Activated CD4-positive, alpha-beta T cell treated with anti-CD3 and anti-CD28 coated beads, Interleukin-2, amount 50 U/mL, for 48 hours (primary cell): ENCODE data around the gene MED1.
"Not testable (repeated sequence)": the region's sequence is repeated elsewhere in the genome, so short reads cannot be mapped to it uniquely, and the experiment has no call there.

Experiments used
- DNase-seq, 2 experiments: peaks; one replicate each; pipeline ENCODE4 v3.0.0-alpha.2; 2020

Gene MED1

DNA sequence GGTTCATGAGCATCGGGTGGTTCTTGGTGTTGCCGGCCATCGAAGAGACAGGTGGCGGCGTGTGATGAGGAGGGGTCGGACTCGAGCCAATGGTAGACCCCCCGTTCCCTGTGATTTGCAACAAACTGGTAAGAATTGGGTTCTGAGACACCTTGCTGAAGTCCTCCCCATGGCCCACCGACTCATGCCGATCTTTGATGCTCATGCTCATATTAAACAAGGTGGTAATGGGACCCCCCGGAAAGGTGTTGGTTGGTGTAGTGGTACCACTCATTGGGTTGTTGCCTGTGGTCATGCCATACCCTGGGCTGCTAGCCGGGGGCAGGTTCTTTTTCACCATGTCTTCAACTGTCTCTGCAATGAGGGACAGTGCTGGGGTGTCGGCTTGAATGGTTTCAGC is 40.8 kb downstream of the MED1 start:
- no peak for DNase-seq

DNA sequence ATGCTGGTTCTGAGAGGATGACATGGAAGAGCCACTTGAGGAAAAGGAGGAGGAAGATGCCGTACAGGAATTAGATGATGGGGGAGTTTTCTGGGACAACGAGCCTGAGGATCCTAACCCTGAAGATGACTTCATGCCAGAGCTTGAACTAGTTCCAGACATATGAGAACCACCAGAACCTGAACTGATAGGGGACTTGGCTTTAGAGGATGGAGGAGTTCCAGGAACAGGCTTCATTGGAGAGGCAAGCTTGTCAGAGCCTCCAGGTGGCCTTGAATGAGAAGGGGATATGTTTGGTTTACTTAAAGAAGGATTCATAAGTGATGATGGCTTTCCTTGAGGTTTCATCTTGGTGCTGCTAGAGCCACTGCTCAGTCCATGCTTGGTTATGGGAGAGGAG is 42.7 kb downstream of the MED1 start:
- no peak for DNase-seq

DNA sequence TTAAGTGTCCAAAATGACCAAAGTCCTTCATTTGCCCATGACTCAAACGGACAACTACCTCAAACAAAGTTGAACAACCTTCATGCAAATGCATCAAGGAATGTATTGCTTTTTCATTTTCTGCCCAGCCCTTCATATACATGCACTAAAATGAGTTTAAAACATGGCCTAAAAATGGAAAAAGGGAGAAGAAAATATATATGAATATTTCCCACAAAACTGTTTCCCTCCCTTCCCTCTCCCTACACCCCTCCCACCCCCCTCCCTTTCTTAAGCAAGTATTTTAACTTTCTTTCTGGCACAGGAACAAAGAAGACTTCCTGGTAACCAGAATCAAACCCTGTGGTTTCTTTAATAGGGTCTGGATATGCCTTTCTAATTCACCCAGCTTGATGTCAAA is 44.1 kb downstream of the MED1 start:
- no peak for DNase-seq

DNA sequence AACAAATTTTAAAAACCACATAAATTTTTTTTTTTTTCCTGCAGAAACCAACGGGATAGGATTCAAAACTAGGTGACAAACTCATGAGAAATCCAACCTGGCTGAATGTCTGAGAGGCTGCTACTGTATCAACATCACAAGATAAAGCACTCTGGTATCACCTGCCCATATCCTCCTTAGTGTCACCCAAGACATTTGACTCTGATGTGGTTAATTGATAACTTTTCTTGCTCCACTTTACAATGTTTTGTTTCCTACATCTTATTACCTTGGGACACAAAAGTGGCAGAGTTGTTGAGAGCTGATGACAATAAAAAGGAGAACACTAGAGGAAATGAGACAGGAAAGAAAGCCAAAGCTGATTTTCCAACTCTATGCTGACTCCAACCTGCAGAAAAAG is 45.6 kb downstream of the MED1 start:
- no peak for DNase-seq

DNA sequence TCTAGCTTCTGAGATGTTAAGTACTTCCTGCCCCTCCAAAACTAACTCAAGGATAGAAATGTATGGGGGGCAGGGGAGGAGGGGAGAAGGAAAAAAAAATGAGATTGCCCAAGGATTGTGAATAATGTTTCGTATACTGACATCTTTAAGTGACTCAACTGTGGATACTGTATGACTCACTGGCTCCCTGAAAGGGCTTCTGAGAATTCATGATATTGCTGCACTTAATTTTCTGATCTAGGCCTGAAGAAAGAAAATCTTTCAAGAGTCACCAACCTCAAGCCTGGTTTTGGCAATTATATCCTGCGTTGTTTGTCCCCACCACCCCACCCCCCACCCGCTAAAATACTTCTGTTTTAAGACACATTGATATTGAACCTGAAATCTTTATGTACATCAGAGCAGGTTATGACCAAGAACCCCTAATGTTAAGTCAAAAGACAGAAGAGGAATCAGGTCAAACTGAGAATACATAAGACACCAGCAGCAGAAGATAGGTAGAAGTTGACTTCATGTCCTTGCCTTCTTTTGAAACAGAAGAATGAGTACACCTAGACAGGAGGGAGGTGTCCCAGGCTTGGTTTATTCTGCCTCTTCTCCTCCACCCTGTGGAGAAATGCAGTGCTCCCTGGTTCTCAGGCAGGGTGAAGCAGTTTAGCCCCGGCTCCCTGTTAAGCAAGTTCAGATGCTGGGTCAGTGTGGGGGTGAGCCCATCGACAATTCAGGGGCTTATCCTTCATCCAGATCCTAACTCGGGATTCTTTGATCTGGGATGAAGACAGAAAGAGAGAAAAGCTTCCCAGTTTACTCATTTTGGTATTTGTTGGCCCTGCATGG is 46.3 kb downstream of the MED1 start:
- peak; percentile 18 to 25 for DNase-seq

DNA sequence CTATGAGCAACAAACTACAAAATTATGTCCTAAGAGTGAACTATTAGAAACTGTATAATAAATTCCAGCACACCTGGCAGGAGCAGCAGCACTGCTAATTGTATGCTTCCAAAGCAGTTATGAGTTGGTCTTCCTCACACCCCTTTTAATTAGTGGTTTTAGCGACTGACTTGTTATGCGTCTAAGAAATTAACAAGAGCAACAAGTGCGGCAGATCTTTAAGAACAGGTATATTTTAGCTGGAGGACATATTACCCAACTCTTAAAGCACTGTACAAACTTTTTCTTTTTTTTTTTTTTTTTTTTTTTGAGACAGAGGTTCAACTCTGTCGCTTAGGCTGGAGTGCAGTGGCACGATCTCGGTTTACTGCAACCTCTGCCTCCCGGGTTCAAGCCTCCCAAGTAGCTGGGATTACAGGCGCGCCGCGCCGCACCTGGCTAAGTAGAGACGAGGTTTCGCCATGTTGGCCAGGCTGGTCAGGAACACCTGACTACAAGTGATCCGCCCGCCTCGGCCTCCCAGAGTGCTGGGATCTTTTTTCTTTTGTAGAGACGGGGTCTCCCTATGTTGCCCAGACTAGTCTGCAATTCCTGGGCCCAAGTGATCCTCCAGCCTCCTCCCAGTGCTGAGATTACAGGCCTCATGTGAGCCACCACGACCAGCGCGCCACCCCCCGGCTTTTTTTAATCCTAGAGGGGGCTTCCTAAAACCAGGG is 48.0 kb downstream of the MED1 start:
- no peak for DNase-seq

DNA sequence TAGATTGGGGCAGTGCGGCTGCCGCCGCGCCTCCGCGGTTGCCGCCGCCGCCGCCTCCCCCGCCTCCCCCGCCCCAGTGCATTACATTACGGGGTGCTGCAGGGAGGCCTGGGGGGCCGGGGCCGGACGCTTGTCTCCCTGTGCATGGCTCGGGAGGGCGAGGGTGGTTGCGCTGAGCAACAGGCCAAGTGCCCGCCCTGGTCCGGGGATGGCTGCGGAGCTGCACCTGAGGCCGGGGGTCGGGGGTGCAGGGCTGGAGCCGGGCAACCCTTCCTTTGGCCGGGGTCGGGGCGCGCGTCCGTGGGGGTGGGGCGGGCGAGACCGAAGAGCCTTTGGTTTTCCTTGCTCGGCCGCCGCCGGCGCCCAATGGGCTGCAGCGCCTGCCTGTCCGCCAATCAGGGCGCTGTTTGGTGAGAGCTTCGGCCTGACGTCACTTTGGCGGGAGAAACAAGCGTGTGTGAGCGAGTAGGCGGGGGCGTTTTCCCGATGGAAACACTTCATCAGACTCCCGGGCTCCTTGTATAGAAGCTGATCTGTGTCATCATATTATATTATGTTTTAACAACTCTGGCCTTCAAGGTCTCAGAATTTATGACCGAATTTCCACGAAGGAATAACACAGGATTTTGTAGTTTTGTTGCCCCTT is 48.7 kb downstream of the MED1 start:
- DNase-seq, result peak; percentile 92 to 94

DNA sequence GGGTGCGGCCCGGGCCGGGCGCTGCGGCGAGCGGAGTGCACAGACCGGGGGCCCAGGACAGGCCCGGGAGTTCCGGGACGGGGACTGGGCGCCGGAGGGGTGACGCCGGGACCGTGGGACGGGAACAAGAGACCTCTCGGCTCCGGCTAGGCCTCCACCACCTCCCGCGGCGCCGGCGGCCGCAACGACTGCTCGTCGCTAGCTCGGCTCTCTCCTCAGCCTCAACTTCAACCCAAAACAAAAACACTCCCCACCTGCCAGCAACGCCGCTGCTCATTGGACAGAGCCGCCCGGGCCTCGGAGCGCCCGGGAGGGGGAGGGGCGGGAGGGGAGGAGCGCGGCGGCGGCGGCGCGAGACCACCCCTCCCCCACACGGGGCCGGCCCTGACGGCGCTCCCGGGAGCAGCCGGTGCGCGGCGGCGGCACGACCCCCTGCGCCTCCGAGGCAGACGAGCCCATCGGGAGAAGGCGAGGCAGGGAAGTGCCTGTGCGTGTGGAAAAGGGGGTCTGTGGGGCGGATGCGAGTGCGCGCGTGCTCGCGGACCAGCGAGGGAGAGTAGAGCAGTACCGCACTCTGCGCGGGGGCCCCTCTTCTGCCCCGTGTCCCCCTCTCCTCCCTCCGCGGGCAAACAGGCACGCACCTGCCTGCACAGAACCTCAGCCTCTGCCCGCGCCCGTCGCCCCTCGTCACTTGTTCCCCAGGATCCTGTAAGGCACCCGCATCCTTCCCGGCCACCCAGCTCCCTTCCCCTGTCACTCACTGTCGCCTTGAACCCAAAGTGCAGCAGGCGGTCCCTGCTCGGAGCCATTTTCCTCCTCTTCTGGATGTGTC is 49.4 kb downstream of the MED1 start, which contains the start of gene FBXL20:
FBXL20 (minus strand) TSS at position 215 of the 832 bp plus-strand sequence. CDS start 224 bp downstream, outside the sequence.
- DNase-seq, result peak; percentile 93 to 95

DNA sequence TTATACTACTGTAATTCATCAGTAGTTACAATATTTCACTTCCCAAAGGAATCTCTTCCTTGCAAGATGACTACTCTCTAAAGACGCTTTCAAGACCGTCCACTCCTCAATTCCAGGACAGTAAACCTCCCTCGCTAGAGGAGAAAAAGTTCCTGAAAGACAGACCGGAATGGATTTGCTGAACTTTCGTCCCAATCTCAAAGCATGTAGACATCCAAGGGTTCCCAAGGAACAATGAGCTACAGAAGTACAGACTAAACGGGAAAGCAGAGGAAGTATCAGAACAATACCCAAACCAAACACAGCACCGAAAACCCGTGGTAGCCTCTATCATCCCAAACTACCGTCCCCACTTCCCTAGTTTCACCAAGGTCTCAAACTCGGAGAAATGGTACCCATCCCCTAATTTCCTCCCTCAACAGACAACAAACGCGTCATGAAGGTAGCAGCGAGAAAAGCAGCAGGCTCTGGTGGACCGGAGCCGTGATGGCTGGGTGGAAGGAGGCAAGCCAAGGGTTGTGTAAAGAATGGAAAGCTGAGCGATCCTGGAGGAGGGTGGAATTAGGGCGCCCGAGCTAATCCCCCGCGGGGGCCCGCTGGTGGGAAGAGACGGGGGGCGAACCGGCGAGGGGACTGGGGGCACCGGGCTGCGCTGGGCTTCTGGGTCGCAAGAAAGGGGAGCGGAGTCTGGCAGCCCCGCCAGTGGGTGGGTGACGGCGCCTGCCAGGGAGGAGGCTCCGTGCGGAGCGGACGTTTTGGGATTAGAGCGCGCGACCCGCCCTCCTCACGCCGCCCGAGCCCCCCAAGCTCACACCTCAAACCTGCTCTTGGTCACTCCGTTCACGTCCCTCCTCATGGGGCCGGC is 50.3 kb downstream of the MED1 start:
- DNase-seq, result no peak

DNA sequence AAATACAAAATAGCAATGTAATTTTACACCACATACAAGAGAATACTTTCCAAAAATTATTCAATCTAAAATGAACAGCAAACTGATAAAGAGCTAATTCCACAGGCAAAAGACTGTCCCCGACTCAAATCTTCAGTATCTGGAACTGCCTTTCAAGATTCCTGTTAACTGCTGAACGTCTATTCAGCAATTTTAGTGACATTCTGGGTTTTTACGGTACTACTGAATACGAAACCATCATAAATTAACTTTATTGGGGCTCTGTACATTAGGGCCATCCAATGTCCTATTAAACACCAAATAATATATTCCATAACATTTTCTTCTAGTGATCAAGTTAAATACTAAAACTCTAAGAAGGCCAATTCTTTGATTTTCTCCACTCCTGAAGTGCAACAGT is 51.3 kb downstream of the MED1 start:
- DNase-seq, result no peak

DNA sequence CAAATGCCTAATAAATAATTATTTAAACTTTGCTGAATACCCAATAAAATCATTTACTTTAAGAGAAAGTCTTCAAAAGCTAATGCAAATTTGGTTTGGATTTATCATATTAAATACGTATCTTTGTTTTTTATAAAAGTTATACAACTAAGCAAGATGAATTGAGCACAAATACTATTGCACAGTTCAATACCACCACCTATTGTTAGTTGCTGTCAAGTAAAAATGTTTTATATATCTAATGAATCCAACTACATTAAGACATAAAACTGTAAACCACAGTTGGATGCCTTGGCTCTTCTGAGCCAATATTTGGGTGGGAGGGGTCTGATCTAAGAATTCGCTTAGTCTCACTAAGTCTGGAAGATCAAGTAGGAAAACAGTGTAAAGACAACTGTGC is 57.3 kb downstream of the MED1 start:
- no peak for DNase-seq

DNA sequence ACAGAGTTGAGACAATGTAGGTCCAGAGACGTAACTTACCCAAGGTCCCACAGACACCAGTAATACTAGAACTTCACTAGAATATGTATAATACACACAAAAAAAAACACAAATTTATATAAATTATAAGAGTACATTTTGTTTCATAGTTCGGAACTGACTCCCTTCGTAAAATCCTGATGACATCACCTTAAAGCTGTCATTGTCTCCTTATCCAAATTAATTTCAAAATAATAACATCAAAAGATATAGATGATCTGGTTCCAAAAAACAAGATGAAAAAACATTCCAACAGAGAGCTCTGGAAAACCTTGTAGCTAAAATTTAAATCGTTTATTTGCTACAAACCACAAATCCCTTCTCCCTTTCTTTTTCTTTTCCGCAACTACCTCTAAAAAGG is 59.6 kb downstream of the MED1 start:
- DNase-seq, result no peak

DNA sequence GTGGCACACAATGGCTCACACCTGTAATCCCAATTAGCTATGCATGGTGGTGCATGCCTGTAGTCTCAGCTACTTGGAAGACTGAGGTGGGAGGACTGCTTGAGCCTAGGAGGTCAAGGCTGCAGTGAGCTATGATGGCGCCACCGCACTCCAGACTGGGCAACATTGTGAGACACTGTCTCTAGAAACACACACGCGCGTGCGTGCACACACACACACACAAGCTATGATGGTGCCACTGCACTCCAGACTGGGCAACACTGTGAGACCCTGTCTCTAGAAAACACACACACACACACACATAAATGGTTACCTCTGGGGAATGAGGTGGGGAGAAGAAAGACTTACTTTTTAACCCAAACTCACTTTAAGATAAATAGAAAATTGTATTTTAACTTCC is 66.0 kb downstream of the MED1 start:
- DNase-seq, result no peak

DNA sequence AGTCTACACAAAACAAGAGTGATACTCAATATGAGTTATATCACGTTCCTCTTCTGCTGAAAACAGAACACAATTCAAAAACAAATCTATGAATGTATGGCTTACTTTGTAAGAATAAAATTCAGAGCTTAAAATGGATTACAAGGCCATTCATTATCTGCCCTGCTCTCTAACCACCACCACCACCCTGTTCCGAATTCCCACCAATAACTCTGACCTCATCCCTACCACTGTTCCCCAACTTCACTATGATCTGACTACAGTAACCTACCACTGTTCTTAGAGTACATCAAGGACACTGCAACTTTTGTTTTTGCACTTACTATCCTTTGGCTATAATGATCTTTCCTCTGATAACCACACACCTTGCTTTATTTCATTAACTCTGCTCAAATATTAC is 70.9 kb downstream of the MED1 start:
- no peak for DNase-seq

DNA sequence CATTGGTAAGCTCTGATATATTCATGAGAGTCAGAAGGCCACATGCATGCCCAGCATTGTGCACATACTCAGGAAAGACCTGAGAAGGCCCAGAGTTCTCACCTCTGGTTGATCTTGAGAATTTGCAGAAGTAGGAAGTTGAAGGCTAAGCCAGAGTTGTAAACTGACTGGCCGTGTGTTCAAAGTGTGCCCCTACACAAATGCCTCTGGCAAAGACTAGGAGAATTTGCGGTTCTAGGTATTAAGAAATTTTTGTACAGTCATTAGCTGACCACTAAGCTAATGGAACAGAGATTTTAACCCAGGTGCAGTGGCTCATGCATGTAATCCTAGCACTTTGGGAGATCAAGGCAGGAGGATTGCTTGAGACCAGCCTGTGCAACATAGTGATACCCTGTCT is 74.6 kb downstream of the MED1 start:
- no peak for DNase-seq

DNA sequence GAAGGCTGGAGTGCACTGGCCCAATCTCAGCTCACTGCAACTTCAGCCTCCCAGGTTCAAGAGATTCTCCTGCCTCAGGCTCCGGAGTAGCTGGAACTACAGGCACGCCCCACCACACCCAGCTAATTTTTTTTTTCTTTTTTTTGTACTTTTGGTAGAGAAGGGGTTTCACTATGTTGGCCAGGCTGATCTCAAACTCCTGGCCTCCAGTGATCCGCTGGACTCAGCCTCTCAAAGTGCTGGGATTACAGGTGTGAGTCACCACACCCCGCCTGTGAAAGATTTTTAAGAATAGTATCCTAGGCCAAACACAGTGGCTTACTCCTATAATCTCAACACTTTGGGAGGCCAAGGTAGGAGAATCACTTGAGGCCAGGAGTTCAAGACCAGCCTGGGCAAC is 83.3 kb downstream of the MED1 start:
- not testable (repeated sequence) for DNase-seq

DNA sequence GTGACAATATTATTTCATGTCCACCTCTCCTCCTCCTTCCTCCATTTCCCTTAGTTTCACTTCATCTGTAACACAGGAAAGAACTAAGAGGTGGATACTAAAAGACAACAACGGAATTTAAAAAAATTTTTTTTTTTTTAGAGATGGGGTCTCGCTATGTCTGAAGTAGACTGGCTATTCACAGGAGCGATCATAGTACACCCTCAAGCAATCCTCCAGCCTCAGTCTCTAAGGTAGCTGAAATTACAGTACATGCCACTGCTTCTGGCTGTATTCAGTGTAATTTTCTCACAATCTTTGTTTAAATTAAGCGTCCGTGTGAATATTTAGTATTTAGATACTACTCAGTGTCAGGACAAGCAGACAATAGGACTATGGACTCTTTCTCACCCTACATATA is 85.2 kb downstream of the MED1 start:
- DNase-seq, result no peak

DNA sequence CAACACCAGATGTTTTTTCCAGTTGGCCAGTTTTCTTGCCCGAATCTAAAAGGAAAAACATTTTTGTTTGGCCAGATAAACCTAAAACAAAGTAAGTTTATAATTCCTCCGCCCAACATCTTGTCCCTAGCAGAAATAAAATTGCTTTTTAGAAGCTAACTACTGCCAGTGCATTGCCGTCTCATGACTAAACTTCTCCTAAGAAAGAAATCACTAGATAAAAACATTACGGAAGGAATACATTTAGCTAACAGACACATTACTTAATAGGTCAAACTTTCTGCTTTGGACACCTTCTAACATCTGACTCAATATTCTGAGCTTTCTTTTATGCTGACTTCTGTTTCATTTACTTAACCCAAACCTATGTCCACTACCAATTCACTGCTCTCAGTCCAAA is 85.8 kb downstream of the MED1 start:
- no peak for DNase-seq

DNA sequence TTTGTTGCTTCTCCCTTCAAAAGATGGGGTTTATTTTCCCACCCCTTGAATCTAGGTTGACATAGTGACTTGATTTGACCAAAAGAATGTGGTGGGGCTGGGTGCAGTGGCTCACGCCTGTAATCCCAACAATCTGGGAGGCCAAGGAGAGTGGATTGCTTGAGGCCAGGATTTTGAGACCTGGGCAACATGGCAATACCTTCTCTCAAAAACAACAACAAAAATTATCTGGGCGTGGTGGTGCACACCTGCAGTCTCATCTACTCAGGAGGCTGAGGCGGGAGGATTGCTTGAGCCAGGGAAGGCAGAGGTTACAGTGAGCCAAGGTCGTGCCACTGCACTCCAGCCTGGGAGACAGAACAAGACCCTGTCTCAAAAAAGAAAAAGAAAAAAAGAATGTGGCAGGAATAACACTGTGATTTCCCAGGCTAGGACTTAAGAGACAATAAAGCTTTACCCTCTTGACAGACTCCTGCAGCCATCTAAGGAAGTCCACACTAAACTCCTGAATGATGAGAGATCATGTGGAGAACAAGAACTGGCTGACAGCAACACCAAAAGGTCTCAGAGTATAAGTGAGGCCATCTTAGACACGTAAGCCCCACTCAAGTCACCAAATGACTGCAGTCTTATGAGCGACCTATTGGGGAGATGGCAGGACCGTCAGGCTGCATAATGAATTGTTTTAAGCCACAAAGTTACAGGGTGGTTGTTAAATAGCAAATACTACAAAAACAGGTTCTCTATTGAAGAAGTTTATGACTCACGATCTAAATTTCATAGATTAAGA is 86.6 kb downstream of the MED1 start:
- DNase-seq, result no peak

DNA sequence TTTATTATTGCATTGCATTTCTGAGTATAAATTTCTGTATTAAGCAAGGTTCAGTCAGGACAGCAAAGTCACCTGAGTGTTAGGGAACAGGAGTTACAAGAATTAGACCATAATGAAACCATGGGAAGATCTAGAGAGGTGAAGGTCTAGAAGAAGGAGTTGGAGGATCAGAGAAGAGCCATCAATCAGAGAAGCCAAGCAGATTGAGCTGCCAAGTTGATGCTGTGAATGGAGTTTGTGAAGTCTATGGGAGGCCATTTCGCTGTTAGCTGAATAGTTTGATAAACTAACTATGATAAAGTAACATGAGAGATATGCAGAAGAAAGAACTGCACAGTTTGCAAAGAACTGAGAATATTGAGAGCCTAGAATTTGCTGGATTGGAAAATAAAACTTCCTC is 90.0 kb downstream of the MED1 start:
- no peak for DNase-seq

DNA sequence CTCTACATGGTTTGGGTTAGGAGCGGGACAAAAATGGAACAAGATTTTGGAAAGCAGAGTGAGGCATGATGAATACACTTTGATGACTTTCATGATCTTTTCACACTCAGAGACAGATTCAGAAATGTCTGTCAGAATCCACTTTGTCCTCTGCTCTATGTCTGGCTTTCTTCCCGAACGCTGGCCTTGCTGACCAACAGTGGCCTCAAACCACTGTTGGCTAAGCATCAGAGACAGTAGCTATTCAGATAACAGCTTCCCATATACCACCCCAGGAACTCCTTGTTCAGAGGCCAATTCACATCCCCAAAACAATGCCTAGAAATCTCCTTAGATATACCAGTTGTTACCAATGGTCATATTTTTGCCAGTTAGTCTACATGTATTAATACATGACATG is 90.5 kb downstream of the MED1 start:
- DNase-seq, result no peak
